ENCODE data around the gene DNAJC27.

DNAJC27 gene

GRCh38 chr2:24903161-24904103 lies 68.3 kb downstream of the DNAJC27 start:
- no peak for DNase-seq

DNA sequence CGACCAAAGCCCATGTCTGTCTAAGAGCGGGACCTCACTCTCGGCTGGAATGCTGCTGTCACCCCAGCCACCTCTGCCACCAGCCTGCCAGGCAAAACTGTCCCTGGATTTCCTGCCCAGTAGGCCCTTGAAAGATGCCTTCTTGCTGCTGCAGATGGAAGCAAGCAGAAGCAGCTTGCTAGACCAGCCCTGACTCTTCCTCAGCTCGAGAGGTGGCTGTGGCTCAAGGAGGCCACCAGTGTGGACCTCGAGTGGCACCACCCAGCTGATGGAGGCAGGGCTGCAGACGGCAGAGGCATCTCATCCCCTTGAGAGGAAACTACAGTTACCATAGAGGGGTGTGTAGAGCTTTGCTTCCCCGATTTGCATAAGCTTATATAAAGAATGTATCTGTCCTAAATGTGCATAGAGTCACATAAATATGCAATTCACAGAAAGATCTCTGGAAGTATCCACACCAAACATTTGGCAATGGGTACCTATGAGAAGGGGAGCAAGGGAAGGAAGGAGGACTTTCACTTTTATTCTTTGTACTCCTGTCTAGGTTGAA lies 72.3 kb downstream of the DNAJC27 start:
- no peak for DNase-seq

DNA sequence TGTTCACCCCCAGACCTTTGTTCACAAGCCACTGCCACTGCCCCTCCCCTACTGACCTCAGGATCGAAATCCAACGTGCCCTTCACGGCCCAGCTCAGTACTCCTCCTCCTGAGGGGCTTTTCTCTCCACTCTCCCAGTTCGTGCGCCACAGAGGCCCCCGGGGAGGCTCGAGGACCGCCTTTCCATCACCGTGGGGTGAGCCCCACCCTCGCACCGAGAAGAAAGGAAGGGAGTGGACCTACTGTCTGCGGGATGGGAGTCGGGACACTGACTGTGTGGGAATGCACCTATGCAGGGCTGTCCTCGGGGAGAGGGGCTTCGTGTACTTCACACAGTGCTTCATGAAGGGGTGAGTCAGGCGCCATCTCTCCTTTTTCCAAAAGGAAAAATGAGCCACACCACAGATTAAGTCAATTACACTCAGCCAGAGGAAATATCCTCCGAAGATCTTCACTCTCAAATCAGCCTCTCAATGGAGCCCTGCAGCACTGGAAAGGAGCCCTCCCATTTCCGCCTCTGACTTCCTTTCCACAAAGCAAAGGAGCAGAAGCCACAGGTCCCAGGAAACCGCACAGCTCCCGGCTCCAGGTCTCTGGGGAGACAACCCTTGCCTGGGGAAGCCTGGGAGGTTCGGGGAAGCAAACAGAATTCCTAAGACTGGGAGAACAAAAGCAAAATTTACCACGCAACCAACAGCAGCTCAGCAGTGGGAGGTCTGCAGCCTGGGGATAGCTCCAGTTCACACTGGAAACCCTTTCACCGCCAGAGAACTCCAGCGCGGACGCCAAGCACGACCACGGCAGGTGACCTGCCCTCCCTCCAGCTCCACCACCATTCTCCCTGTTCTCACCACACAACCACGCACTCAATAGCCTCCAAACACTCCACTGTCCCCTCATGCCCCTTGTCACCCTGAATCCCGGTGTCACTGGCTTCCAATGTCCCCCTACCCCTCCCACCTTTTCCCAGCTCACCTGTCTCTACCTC lies 73.3 kb downstream of the DNAJC27 start:
- no peak for DNase-seq

GRCh38 chr2:24894750-24895149 lies 77.0 kb downstream of the DNAJC27 start:
- DNase-seq: no peak

DNA sequence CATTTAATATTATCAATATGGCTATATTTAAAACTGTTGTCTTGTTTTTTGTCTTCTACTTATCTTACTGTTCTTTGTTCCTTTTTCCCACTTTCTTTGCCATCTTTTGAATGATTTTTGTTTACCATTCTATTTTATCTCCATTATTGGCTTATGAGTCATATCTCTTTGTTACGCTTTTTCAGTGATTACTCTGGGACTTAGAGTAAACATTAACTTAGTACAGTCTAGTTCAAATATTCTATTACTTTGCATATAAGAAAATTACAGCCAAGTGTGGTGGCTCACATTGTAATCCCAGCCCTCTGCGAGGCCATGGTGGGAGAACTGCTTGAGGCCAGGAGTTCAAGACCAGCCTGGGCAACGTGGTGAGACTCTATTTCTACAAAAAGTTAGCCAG lies 77.8 kb downstream of the DNAJC27 start:
- DNase-seq: no peak
